Mesodermal cell (in vitro differentiated cells): Measurements from ENCODE around the gene QKI.
A peak's percentile ranks its signal among the peaks of the same experiment; 100 is the strongest.

Experiments
- H3K27ac ChIP-seq: 2 replicates; pipeline ENCODE4 v1.7.0; 2013; ENCODE audit warnings: mild to moderate bottlenecking, low read depth, low read length, moderate library complexity; ENCODE audit not compliant: severe bottlenecking
- H3K36me3 ChIP-seq: 2 replicates; pipeline ENCODE4 v1.7.1; 2013; ENCODE audit warnings: mild to moderate bottlenecking, low read length, moderate library complexity; ENCODE audit not compliant: control insufficient read depth, insufficient read depth
- H3K4me1 ChIP-seq: one replicate; pipeline ENCODE4 v1.7.1; 2013; ENCODE audit warnings: mild to moderate bottlenecking, low read length; ENCODE audit not compliant: insufficient read depth, control insufficient read depth, poor library complexity, severe bottlenecking
- H3K4me3 ChIP-seq: 2 replicates; pipeline ENCODE4 v1.7.0; 2013; ENCODE audit warnings: low read length, control low read depth, mild to moderate bottlenecking; ENCODE audit not compliant: insufficient read depth, poor library complexity, severe bottlenecking; ENCODE audit errors: extremely low read depth
- H3K9me3 ChIP-seq: 2 replicates; pipeline ENCODE4 v1.7.1; 2013; ENCODE audit warnings: mild to moderate bottlenecking, low read length, moderate library complexity; ENCODE audit not compliant: control insufficient read depth
- WGBS, 2 experiments: methylation state at CpG; one replicate each; pipeline ENCODE4 v1.1.5; 2013; ENCODE audit warnings: missing lambda C conversion rate in 2 of 2; ENCODE audit not compliant: insufficient coverage in 2 of 2; 5-methylcytosine and 5-hydroxymethylcytosine counted together

QKI gene

GRCh38 chr6:163554663-163555062, 140.1 kb downstream of the QKI start:
- Histone ChIP-seq H3K4me3 (no peak overlapping the region), H3K36me3 (peaks cover 75% of the 10 kb centered on the region), H3K27ac (no peak overlapping the region), H3K9me3 (no peaks in the 10 kb centered on the region), H3K4me1 (no peaks in the 10 kb centered on the region)
- 55 to 58% methylated on average over 3 of the region's 4 CpGs for WGBS, 2 experiments

- Histone ChIP-seq H3K4me3 (no peak overlapping the region), H3K4me1 (no peaks in the 10 kb centered on the region), H3K9me3 (no peaks in the 10 kb centered on the region), H3K36me3 (peaks cover 62% of the 10 kb centered on the region), H3K27ac (no peak overlapping the region)
- WGBS, 2 experiments = 100% methylated on average over 1 of the region's 3 CpGs; no CpG with 5 or more reads in 1 of the 2 experiments
Observed at GRCh38 chr6:163559661-163560060, 145.1 kb downstream of the QKI start.

GRCh38 chr6:163563318-163563717, 148.8 kb downstream of the QKI start:
- H3K4me3 ChIP-seq = no peak overlapping the region
- peaks cover 52% of the 10 kb centered on the region for H3K36me3 ChIP-seq
- H3K27ac ChIP-seq = no peak overlapping the region
- WGBS, 2 experiments = 94 to 96% methylated on average over 4 to 7 of the region's 8 CpGs
- H3K9me3 ChIP-seq = no peaks in the 10 kb centered on the region
- no peaks in the 10 kb centered on the region for H3K4me1 ChIP-seq

GRCh38 chr6:163564534-163564933, 150.0 kb downstream of the QKI start:
- Histone ChIP-seq H3K36me3 (peaks cover 43% of the 10 kb centered on the region), H3K27ac (no peak overlapping the region), H3K4me1 (no peaks in the 10 kb centered on the region), H3K4me3 (no peak overlapping the region), H3K9me3 (no peaks in the 10 kb centered on the region)
- WGBS, 2 experiments = 90 to 94% methylated on average over 3 of the region's 3 CpGs

- Histone ChIP-seq H3K4me1 (no peaks in the 10 kb centered on the region), H3K27ac (no peak overlapping the region), H3K9me3 (no peaks in the 10 kb centered on the region), H3K36me3 (peaks cover 41% of the 10 kb centered on the region), H3K4me3 (no peak overlapping the region)
- 87 to 97% methylated on average over 3 of the region's 4 CpGs for WGBS, 2 experiments
Observed at GRCh38 chr6:163565140-163565539, 150.6 kb downstream of the QKI start.

GRCh38 chr6:163566056-163566455, 151.5 kb downstream of the QKI start:
- 100% methylated on average over 1 of the region's 1 CpG for WGBS, 2 experiments
- peaks cover 50% of the 10 kb centered on the region for H3K36me3 ChIP-seq
- no peak overlapping the region for H3K27ac ChIP-seq
- no peaks in the 10 kb centered on the region for H3K4me1 ChIP-seq
- no peak overlapping the region for H3K4me3 ChIP-seq
- H3K9me3 ChIP-seq = no peaks in the 10 kb centered on the region

GRCh38 chr6:163568275-163568674, 153.8 kb downstream of the QKI start:
- WGBS, 2 experiments = 93% methylated on average over 2 of the region's 4 CpGs; no CpG with 5 or more reads in 1 of the 2 experiments
- peaks cover 49% of the 10 kb centered on the region for H3K36me3 ChIP-seq
- no peaks in the 10 kb centered on the region for H3K9me3 ChIP-seq
- no peaks in the 10 kb centered on the region for H3K4me1 ChIP-seq
- no peak overlapping the region for H3K27ac ChIP-seq
- no peak overlapping the region for H3K4me3 ChIP-seq

GRCh38 chr6:163570579-163571231, 156.2 kb downstream of the QKI start:
- WGBS, 2 experiments = 92 to 93% methylated on average over 5 to 6 of the region's 12 CpGs
- no peak overlapping the region for H3K4me3 ChIP-seq
- H3K4me1 ChIP-seq = peaks cover 5% of the 10 kb centered on the region
- peaks cover 40% of the 10 kb centered on the region for H3K36me3 ChIP-seq
- peak overlapping the region; percentile 6 for H3K27ac ChIP-seq
- H3K9me3 ChIP-seq = no peaks in the 10 kb centered on the region

- H3K4me3 ChIP-seq = no peak overlapping the region
- H3K36me3 ChIP-seq = peaks cover 34% of the 10 kb centered on the region
- 100% methylated on average over 1 of the region's 2 CpGs; no CpG with 5 or more reads in 1 of the 2 experiments for WGBS, 2 experiments
- peaks cover 7% of the 10 kb centered on the region for H3K4me1 ChIP-seq
- no peaks in the 10 kb centered on the region for H3K9me3 ChIP-seq
- H3K27ac ChIP-seq = no peak overlapping the region
Observed at GRCh38 chr6:163571730-163572129, 157.2 kb downstream of the QKI start.

GRCh38 chr6:163572612-163573011, 158.1 kb downstream of the QKI start:
- peaks cover 33% of the 10 kb centered on the region for H3K36me3 ChIP-seq
- H3K4me3 ChIP-seq = no peak overlapping the region
- H3K4me1 ChIP-seq = peaks cover 16% of the 10 kb centered on the region
- no peaks in the 10 kb centered on the region for H3K9me3 ChIP-seq
- no peak overlapping the region for H3K27ac ChIP-seq
- 0% methylated on average over 1 of the region's 5 CpGs; no CpG with 5 or more reads in 1 of the 2 experiments for WGBS, 2 experiments

GRCh38 chr6:163573503-163574179, 159.1 kb downstream of the QKI start:
- no peak overlapping the region for H3K4me3 ChIP-seq
- WGBS, 2 experiments = 60% methylated on average over 2 of the region's 4 CpGs; no CpG with 5 or more reads in 1 of the 2 experiments
- peaks cover 16% of the 10 kb centered on the region for H3K4me1 ChIP-seq
- no peaks in the 10 kb centered on the region for H3K9me3 ChIP-seq
- no peak overlapping the region for H3K27ac ChIP-seq
- H3K36me3 ChIP-seq = peaks cover 33% of the 10 kb centered on the region
